GM21529 (cell line): ENCODE data around the gene COMMD9.

Experiments
- ATAC-seq: cut with Tn5 transposase; IDR thresholded peaks from one replicate; pipeline ENCODE4 v1.9.1; 2021; ENCODE audit not compliant: unreplicated experiment

The COMMD9 gene

DNA sequence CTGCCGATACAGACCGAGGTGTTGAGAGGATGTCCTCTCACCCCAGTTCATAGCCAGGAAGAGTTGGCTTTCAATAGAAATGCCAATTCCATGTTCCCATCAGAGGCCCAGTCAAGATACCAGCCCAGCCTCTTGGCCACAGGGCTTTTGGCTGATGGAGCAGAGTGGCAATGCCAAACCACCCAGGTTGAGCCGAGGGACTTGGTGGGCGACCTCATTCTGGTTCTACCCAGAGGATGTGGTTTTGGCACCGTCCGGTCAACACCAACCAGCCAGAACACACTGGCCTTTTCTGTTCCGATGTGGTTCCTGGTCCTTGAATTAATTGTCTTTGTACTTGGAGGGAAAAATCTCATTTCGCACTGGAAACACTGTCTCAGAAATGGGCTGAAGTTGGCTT, 60.5 kb downstream of the COMMD9 start:
- no peak for ATAC-seq

DNA sequence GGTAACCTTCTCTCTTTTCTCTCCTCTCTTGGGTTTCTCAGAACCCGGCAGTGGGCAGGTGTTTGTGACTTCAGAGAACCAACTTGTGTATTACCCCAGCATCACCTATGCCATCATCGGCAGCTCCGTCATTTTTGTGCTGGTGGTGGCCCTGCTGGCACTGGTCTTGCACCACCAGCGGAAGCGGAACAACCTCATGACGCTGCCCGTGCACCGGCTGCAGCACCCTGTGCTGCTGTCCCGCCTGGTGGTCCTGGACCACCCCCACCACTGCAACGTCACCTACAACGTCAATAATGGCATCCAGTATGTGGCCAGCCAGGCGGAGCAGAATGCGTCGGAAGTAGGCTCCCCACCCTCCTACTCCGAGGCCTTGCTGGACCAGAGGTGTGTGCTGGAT, 62.2 kb downstream of the COMMD9 start:
- no peak for ATAC-seq

GRCh38 chr11:36224209-36224882, 64.9 kb downstream of the COMMD9 start:
- ATAC-seq, result no peak

DNA sequence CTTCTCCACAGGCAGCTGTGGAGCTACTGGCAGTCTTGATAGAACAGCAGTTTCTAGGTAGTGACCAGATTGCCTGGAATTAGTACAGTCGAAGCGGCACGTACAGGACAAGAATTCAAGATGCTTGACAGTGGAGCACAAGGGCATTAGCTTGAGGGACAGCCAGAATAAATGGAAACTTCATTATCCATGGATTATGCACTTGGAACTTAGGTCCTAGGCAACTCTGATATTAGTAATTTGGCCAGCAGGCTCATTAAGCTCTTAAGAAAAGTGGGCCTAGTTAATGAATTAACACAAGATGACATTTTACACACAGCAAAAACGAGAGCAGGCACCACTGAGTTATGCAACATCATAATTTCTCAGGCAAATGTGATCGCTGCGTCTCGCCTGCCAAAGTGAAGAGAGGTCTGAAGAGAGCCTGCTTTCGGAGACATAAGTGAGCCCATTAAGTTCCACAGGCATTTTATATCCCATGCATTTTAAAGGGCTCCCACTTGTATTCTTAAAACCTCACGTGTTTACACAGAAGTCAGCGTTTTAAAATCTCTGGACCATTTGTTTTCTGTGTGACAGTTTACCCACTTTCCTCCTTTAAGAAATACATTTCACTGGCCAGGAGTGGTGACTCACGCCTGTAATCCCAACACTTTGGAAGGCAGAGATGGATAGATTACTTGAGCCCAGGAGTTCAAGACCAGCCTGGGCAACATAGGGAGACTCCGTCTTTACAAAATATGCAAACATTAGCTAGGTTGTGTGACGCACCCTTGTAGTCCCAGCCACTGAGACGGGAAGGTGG, 66.2 kb downstream of the COMMD9 start:
- ATAC-seq, result no peak
